ENCODE data around the gene P2RY4.

Gene P2RY4

DNA sequence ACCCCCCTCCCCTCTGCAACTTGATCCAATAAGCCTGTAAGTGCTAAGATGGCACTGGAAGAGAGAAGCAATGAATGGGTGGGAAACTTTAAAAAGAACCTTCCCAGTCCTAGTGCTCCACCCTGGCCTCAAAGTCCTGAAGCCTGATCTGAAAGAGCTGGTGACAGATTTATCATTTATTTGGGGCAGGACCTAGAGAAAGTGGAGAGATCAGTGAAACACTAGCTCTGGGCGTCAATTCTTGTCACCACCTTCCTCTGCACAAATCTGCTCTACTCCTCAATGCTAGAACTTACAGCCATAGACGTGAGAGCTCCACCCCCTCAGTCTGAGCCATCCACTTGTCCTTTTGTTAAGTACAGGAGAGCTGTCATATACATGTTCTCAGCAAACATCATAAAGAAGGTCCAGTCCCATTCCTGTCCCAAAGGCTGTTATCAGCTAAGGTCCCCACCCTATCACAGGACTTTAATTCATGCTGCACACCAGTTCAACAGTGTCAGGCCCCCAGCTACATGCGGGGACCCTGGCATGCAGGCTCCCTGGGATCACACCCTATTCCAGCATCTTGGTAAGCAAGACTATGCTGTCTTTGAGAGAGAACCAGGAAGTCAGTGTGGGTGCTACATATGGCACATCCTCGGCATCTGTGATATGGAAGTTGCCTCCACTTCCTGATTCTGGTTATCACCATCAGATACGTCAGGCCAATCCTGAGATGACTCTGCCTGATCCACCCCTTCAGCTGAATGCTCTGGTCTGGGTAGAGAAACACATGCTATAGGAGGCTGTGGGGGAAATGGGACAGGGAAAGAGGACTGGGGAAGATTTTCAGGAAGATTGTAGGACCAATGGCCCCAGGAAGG is 2.3 kb downstream of the P2RY4 start:
- Histone ChIP-seq H3K9me2 (replicated peaks; ENCODE audit: insufficient read depth, low read length) (no peaks in the 10 kb centered on the region), H3F3A (ENCODE audit: insufficient read depth) (no peaks in the 10 kb centered on the region), H3K27ac (ENCODE audit: low read depth, low read length) (no peak overlapping the region), H3K4me2 (ENCODE audit: low read depth, low read length, poor library complexity, severe bottlenecking) (no peak overlapping the region), H2AFZ (ENCODE audit: low read depth, low read length, severe bottlenecking) (no peak overlapping the region), H3K9ac (ENCODE audit: low read length) (no peak overlapping the region), H3K36me3 (ENCODE audit: low read length) (no peaks in the 10 kb centered on the region), H3K9me3 (ENCODE audit: insufficient read depth, low read length) (no peaks in the 10 kb centered on the region), H3K4me3 (ENCODE audit: insufficient read depth, low read length, poor library complexity, severe bottlenecking) (no peak overlapping the region), H3K79me2 (ENCODE audit: insufficient read depth, low read length) (no peaks in the 10 kb centered on the region), H3K27me3 (ENCODE audit: low read length) (no peaks in the 10 kb centered on the region), H4K20me1 (ENCODE audit: low read depth, low read length) (no peaks in the 10 kb centered on the region)
- TF ChIP-seq EZH2phosphoT487 (conservative IDR thresholded peaks at IDR 0.05; ENCODE audit: low read length) = no peak
- TF ChIP-seq, protein P1, sequence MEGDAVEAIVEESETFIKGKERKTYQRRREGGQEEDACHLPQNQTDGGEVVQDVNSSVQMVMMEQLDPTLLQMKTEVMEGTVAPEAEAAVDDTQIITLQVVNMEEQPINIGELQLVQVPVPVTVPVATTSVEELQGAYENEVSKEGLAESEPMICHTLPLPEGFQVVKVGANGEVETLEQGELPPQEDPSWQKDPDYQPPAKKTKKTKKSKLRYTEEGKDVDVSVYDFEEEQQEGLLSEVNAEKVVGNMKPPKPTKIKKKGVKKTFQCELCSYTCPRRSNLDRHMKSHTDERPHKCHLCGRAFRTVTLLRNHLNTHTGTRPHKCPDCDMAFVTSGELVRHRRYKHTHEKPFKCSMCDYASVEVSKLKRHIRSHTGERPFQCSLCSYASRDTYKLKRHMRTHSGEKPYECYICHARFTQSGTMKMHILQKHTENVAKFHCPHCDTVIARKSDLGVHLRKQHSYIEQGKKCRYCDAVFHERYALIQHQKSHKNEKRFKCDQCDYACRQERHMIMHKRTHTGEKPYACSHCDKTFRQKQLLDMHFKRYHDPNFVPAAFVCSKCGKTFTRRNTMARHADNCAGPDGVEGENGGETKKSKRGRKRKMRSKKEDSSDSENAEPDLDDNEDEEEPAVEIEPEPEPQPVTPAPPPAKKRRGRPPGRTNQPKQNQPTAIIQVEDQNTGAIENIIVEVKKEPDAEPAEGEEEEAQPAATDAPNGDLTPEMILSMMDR (IDR thresholded peaks at IDR 0.05; ENCODE audit: insufficient read depth, low read length, poor library complexity, severe bottlenecking) = no peak

DNA sequence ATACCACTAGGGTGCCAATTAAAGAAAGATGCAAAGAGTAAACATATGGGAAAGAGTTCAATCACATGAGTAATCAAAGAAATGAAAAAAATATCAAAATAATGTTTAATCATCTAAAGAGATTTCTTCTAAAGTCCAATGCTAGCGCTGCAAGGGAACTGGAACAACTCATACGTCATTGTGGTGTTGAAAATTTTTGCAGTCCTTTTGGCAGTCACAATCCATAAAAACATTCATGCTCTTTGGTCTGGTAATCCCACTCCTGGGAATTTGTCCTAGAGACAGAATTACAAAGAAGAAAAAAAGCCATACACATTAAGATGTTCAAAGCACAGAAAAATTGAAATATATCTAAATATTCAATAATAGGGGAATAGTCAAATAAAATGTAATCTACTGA is 4.6 kb downstream of the P2RY4 start:
- Histone ChIP-seq H3K4me3 (ENCODE audit: insufficient read depth, low read length, poor library complexity, severe bottlenecking) (no peak overlapping the region), H3K4me2 (ENCODE audit: low read depth, low read length, poor library complexity, severe bottlenecking) (no peak overlapping the region)

DNA sequence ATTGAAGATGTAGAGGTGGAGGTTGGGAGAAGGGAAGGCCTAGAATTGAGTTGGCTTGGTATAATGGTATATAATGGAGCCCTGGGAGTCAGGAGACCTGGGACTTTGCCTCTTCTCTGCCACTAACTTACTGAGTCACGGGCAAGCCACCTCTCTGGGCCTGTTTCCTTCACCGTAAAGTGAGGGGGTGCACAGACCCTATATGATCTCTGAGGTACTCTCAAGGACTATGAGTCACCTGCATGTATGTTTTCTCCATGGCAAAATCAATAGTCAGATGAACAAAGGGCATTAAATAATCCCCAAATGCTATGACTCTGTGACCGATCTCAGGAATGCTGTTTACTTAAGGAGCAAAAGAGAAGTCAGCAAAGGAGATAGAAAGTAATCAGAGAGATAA is 5.1 kb downstream of the P2RY4 start:
- no peaks in the 10 kb centered on the region for H3K9me2 ChIP-seq (replicated peaks; ENCODE audit: insufficient read depth, low read length)
- no peak overlapping the region for H2AFZ ChIP-seq (ENCODE audit: low read depth, low read length, severe bottlenecking)
- no peaks in the 10 kb centered on the region for H3K27me3 ChIP-seq (ENCODE audit: low read length)
- H3K9ac ChIP-seq (ENCODE audit: low read length) = no peak overlapping the region
- H3K4me2 ChIP-seq (ENCODE audit: low read depth, low read length, poor library complexity, severe bottlenecking) = no peak overlapping the region
- H3K9me3 ChIP-seq (ENCODE audit: insufficient read depth, low read length) = no peaks in the 10 kb centered on the region
- no peak overlapping the region for H3K4me3 ChIP-seq (ENCODE audit: insufficient read depth, low read length, poor library complexity, severe bottlenecking)
- H3K79me2 ChIP-seq (ENCODE audit: insufficient read depth, low read length) = no peaks in the 10 kb centered on the region
- no peaks in the 10 kb centered on the region for H3K36me3 ChIP-seq (ENCODE audit: low read length)
- H3F3A ChIP-seq (ENCODE audit: insufficient read depth) = no peaks in the 10 kb centered on the region
- no peak for TF ChIP-seq EZH2phosphoT487 (conservative IDR thresholded peaks at IDR 0.05; ENCODE audit: low read length)
- no peak overlapping the region for H3K27ac ChIP-seq (ENCODE audit: low read depth, low read length)
- no peaks in the 10 kb centered on the region for H4K20me1 ChIP-seq (ENCODE audit: low read depth, low read length)

More for the DNA sequence above, 4.6 kb downstream of the P2RY4 start:
- no peaks in the 10 kb centered on the region for H3K9me3 ChIP-seq (ENCODE audit: insufficient read depth, low read length)
- H3F3A ChIP-seq (ENCODE audit: insufficient read depth) = no peaks in the 10 kb centered on the region
- no peak overlapping the region for H2AFZ ChIP-seq (ENCODE audit: low read depth, low read length, severe bottlenecking)
- TF ChIP-seq, protein P1 (IDR thresholded peaks at IDR 0.05; ENCODE audit: insufficient read depth, low read length, poor library complexity, severe bottlenecking) = no peak
- TF ChIP-seq EZH2phosphoT487 (conservative IDR thresholded peaks at IDR 0.05; ENCODE audit: low read length) = no peak
- no peak overlapping the region for H3K27ac ChIP-seq (ENCODE audit: low read depth, low read length)
- no peaks in the 10 kb centered on the region for H3K79me2 ChIP-seq (ENCODE audit: insufficient read depth, low read length)
- H3K27me3 ChIP-seq (ENCODE audit: low read length) = no peaks in the 10 kb centered on the region
- no peaks in the 10 kb centered on the region for H3K9me2 ChIP-seq (replicated peaks; ENCODE audit: insufficient read depth, low read length)
- no peaks in the 10 kb centered on the region for H4K20me1 ChIP-seq (ENCODE audit: low read depth, low read length)
- H3K36me3 ChIP-seq (ENCODE audit: low read length) = no peaks in the 10 kb centered on the region
- no peak overlapping the region for H3K9ac ChIP-seq (ENCODE audit: low read length)

DNA sequence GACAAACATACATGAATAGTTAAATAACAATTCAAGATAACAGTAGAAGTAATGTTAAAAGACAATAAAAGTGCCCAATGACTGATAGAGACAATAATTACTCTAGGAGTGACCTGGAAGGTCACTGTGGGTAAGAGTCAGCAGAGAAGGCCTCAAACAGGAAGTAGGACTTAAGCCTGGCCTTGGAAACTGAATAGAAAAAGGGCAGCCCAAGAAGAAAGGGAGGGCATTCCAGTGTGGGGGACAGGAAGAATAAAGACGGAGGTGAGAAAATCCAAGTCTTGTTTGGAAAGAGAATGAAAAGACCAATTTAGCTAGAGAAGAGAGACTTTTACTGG is 6.0 kb downstream of the P2RY4 start:
- H3K27ac ChIP-seq (ENCODE audit: low read depth, low read length) = no peak overlapping the region
- H3K36me3 ChIP-seq (ENCODE audit: low read length) = no peaks in the 10 kb centered on the region
- no peak overlapping the region for H3K4me3 ChIP-seq (ENCODE audit: insufficient read depth, low read length, poor library complexity, severe bottlenecking)
- no peaks in the 10 kb centered on the region for H4K20me1 ChIP-seq (ENCODE audit: low read depth, low read length)
- H3K27me3 ChIP-seq (ENCODE audit: low read length) = no peaks in the 10 kb centered on the region
- H3F3A ChIP-seq (ENCODE audit: insufficient read depth) = no peaks in the 10 kb centered on the region
- H3K79me2 ChIP-seq (ENCODE audit: insufficient read depth, low read length) = no peaks in the 10 kb centered on the region
- TF ChIP-seq, protein P1 (IDR thresholded peaks at IDR 0.05; ENCODE audit: insufficient read depth, low read length, poor library complexity, severe bottlenecking) = no peak
- TF ChIP-seq EZH2phosphoT487 (conservative IDR thresholded peaks at IDR 0.05; ENCODE audit: low read length) = no peak
- no peaks in the 10 kb centered on the region for H3K9me3 ChIP-seq (ENCODE audit: insufficient read depth, low read length)
- H3K9me2 ChIP-seq (replicated peaks; ENCODE audit: insufficient read depth, low read length) = no peaks in the 10 kb centered on the region
- H3K4me2 ChIP-seq (ENCODE audit: low read depth, low read length, poor library complexity, severe bottlenecking) = no peak overlapping the region
- no peak overlapping the region for H3K9ac ChIP-seq (ENCODE audit: low read length)
- H2AFZ ChIP-seq (ENCODE audit: low read depth, low read length, severe bottlenecking) = no peak overlapping the region

Data from SU-DHL-6 (cell line).